ENCODE measurements around the gene PCBP3.

The PCBP3 gene

DNA sequence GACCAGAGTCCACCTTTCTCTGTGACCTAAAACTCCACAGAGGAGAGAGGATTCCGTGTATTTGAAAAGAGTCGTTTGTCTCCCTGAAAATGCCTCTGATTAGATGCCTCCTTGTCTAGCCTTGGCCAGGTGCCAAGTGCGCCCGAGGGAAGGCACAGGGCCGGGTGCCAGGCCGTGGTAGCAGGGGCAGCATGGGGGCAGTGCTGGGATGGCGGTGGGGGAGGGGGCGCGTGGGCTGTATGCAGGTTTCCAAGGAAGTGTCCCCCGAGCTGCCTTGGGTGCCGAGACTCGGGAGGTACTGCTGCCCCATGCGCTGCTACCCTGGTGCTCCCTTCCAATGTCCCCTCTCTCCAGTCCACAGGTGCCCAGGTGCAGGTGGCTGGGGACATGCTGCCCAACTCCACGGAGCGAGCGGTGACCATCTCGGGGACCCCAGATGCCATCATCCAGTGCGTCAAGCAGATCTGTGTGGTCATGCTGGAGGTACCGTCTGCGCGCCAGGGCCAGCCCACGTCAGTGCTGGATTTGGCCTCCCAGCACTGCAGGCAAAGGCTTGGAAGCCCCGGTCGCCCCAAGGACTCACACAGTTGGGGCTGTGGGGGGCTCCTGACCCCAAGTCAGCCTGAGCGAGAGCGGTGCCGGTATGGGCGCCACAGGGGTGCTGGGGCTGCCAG lies 267.2 kb downstream of the PCBP3 start:
- no peak for DNase-seq (ENCODE audit: low read depth in 1 of 2, low spot score in 1 of 2)
- TF ChIP-seq GABPA (IDR thresholded peaks at IDR 0.05; ENCODE audit: low read depth) (no peak), SPI1 (IDR thresholded peaks at IDR 0.05; ENCODE audit: borderline replicate concordance, low read depth) (no peak)
- TF ChIP-seq, protein P1, sequence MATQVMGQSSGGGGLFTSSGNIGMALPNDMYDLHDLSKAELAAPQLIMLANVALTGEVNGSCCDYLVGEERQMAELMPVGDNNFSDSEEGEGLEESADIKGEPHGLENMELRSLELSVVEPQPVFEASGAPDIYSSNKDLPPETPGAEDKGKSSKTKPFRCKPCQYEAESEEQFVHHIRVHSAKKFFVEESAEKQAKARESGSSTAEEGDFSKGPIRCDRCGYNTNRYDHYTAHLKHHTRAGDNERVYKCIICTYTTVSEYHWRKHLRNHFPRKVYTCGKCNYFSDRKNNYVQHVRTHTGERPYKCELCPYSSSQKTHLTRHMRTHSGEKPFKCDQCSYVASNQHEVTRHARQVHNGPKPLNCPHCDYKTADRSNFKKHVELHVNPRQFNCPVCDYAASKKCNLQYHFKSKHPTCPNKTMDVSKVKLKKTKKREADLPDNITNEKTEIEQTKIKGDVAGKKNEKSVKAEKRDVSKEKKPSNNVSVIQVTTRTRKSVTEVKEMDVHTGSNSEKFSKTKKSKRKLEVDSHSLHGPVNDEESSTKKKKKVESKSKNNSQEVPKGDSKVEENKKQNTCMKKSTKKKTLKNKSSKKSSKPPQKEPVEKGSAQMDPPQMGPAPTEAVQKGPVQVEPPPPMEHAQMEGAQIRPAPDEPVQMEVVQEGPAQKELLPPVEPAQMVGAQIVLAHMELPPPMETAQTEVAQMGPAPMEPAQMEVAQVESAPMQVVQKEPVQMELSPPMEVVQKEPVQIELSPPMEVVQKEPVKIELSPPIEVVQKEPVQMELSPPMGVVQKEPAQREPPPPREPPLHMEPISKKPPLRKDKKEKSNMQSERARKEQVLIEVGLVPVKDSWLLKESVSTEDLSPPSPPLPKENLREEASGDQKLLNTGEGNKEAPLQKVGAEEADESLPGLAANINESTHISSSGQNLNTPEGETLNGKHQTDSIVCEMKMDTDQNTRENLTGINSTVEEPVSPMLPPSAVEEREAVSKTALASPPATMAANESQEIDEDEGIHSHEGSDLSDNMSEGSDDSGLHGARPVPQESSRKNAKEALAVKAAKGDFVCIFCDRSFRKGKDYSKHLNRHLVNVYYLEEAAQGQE (IDR thresholded peaks at IDR 0.05; ENCODE audit: insufficient replicate concordance, low read depth), result no peak
- TF ChIP-seq, protein P2, sequence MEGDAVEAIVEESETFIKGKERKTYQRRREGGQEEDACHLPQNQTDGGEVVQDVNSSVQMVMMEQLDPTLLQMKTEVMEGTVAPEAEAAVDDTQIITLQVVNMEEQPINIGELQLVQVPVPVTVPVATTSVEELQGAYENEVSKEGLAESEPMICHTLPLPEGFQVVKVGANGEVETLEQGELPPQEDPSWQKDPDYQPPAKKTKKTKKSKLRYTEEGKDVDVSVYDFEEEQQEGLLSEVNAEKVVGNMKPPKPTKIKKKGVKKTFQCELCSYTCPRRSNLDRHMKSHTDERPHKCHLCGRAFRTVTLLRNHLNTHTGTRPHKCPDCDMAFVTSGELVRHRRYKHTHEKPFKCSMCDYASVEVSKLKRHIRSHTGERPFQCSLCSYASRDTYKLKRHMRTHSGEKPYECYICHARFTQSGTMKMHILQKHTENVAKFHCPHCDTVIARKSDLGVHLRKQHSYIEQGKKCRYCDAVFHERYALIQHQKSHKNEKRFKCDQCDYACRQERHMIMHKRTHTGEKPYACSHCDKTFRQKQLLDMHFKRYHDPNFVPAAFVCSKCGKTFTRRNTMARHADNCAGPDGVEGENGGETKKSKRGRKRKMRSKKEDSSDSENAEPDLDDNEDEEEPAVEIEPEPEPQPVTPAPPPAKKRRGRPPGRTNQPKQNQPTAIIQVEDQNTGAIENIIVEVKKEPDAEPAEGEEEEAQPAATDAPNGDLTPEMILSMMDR (IDR thresholded peaks at IDR 0.05; ENCODE audit: insufficient read depth, low read length), result no peak
- H3K4me3 ChIP-seq (replicated peaks; ENCODE audit: insufficient read depth, low read length), result no peak overlapping the region
- no peak overlapping the region for H3K27ac ChIP-seq (replicated peaks)
- no peaks in the 10 kb centered on the region for H3K27me3 ChIP-seq (ENCODE audit: insufficient read depth, poor library complexity, severe bottlenecking)

DNA sequence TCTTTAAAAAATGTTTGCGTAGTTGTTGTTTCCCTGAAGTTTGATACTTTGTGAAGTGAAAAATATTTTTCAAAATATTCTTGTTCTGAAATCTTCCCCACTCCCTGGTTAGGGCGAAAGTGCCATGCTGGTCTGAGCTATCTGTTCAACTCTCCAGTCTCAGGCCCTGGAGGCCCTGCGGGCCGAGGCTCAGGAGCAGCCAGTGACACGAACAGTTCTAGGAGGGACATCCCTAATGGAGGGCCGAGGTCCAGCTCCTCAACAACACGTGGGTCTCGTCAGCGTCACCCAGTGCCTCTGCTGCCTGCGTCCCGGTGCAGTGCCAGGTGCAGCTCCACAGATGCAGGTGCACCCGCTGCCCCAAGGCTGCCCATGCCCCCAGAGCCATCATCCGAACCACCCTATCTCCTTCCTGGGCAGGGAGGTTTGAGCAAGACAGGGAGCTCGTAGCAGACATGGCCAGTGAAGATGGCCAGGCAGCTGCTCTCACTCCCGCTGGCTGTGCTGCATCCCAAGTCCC lies 268.3 kb downstream of the PCBP3 start:
- Histone ChIP-seq H3K27me3 (ENCODE audit: insufficient read depth, poor library complexity, severe bottlenecking) (no peaks in the 10 kb centered on the region), H3K27ac (replicated peaks) (no peak overlapping the region), H3K4me3 (replicated peaks; ENCODE audit: insufficient read depth, low read length) (no peak overlapping the region)
- DNase-seq (ENCODE audit: low read depth in 1 of 2, low spot score in 1 of 2), result no peak
- TF ChIP-seq, protein P2 (IDR thresholded peaks at IDR 0.05; ENCODE audit: insufficient read depth, low read length), result no peak
- TF ChIP-seq POLR2AphosphoS5 (IDR thresholded peaks at IDR 0.05; ENCODE audit: low read depth) (no peak), GABPA (IDR thresholded peaks at IDR 0.05; ENCODE audit: low read depth) (no peak), SPI1 (IDR thresholded peaks at IDR 0.05; ENCODE audit: borderline replicate concordance, low read depth) (no peak)
- TF ChIP-seq, protein P1 (IDR thresholded peaks at IDR 0.05; ENCODE audit: insufficient replicate concordance, low read depth), result no peak

DNA sequence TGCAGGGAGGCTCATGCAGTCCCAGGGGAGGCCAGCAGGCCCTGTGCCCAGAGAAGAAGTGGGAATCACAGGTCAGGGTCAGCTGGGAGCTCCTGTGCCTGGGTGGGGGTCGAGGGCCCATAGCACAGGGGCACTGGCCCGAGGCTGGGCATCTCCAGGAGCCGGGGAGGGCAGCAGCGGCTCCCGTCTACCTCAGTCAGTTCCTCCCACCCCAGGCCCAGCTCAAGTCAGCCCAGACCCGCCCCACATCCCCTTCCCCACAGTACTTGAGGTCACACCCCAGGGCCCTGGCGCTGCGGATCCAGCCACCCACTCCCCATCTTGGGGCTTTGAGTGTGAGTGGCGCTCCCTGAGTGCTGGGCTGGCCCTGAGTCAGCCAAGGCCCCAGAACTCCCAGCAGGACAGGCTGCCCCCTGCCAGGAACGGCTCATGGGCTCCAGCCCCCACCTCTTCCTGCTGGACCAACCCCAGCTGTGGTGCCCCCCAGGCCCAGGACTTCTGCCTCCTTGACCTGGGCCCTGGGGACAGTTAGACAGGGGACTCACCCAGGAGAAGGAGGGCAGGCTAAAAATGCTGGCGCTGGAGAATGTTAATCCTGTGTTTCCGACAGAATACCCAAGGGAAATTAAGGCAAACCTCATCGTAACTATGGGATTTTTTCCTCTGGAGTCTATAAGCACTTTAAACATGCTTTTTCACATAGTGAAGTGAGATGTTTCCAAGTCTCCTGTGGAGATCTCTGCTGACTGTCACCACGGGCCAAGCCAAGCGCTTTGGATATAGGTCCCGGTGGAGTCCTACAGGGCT lies 269.3 kb downstream of the PCBP3 start:
- no peak for DNase-seq (ENCODE audit: low read depth in 1 of 2, low spot score in 1 of 2)
- TF ChIP-seq, protein P1 (IDR thresholded peaks at IDR 0.05; ENCODE audit: insufficient replicate concordance, low read depth), result no peak
- no peak for TF ChIP-seq GABPA (IDR thresholded peaks at IDR 0.05; ENCODE audit: low read depth)
- TF ChIP-seq SPI1 (IDR thresholded peaks at IDR 0.05; ENCODE audit: borderline replicate concordance, low read depth), result no peak
- no peak for TF ChIP-seq POLR2AphosphoS5 (IDR thresholded peaks at IDR 0.05; ENCODE audit: low read depth)
- TF ChIP-seq, protein P2 (IDR thresholded peaks at IDR 0.05; ENCODE audit: insufficient read depth, low read length), result no peak
- H3K27ac ChIP-seq (replicated peaks), result no peak overlapping the region
- H3K27me3 ChIP-seq (ENCODE audit: insufficient read depth, poor library complexity, severe bottlenecking), result no peaks in the 10 kb centered on the region
- H3K4me3 ChIP-seq (replicated peaks; ENCODE audit: insufficient read depth, low read length), result no peak overlapping the region
